ENCODE results near the gene KRTAP10-8.
"Not testable (repeated sequence)": the region's sequence is repeated elsewhere in the genome, so short reads cannot be mapped to it uniquely, and the experiment has no call there.

Gene KRTAP10-8

DNA sequence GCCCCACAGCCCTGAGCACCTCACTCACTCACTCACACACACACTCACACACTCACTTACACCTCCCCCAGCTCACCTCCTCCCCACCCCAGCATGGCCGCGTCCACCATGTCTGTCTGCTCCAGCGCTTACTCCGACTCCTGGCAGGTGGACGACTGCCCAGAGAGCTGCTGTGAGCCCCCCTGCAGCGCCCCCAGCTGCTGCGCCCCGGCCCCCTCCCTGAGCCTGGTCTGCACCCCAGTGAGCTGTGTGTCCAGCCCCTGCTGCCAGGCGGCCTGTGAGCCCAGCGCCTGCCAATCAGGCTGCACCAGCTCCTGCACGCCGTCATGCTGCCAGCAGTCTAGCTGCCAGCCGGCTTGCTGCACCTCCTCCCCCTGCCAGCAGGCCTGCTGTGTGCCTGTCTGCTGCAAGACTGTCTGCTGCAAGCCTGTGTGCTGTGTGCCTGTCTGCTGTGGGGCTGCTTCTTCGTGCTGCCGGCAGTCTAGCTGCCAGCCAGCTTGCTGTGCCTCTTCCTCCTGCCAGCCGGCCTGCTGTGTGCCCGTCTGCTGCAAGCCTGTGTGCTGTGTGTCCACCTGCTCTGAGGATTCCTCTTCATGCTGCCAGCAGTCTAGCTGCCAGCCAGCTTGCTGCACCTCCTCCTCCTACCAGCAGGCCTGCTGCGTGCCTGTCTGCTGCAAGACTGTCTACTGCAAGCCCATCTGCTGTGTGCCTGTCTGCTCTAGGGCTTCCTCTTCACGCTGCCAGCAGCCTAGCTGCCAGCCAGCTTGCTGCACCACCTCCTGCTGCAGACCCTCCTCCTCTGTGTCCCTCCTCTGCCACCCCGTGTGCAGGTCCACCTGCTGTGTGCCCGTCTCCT is 34.7 kb downstream of the KRTAP10-8 start, which contains the start of gene KRTAP10-11:
TSS of gene KRTAP10-11 (plus strand) at position 49 of the 856 bp plus-strand sequence. CDS start at position 94, 45 bp downstream.
- not testable (repeated sequence) for H3K4me1 ChIP-seq (ENCODE audit: control insufficient read depth in 2 of 2, insufficient read depth in 2 of 2, low read length in 2 of 2); H3K9ac ChIP-seq (ENCODE audit: low read depth in 1 of 2, low read length in 2 of 2); H3K27ac ChIP-seq (ENCODE audit: low read depth in 2 of 2, low read length in 2 of 2); H3K4me3 ChIP-seq (ENCODE audit: low read length in 2 of 2); H3K27me3 ChIP-seq (ENCODE audit: control insufficient read depth in 2 of 2, insufficient read depth in 2 of 2, low read length in 2 of 2); H3K36me3 ChIP-seq (ENCODE audit: control insufficient read depth in 2 of 2, insufficient read depth in 2 of 2, low read length in 2 of 2); H3K9me3 ChIP-seq (ENCODE audit: control insufficient read depth in 2 of 2, low read length in 2 of 2)

DNA sequence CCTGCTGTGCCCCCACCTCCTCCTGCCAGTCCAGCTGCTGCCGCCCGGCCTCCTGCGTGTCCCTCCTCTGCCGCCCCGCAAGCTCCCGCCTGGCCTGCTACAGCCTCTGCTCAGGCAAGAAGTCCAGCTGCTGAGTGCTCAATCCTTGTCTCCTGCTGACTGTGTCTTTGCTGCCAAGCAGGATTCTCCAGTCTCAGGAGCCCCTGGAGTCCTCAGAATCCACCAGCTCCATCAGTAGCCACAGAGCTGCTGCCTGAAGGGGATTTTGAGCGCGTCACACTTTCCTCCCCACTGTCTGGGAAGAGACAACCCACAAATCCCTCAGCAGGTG is 35.3 kb downstream of the KRTAP10-8 start:
- Histone ChIP-seq H3K4me3 (ENCODE audit: low read length in 2 of 2) (no peak overlapping the region), H3K36me3 (ENCODE audit: control insufficient read depth in 2 of 2, insufficient read depth in 2 of 2, low read length in 2 of 2) (no peaks in the 10 kb centered on the region), H3K27me3 (ENCODE audit: control insufficient read depth in 2 of 2, insufficient read depth in 2 of 2, low read length in 2 of 2) (no peaks in the 10 kb centered on the region), H3K4me1 (ENCODE audit: control insufficient read depth in 2 of 2, insufficient read depth in 2 of 2, low read length in 2 of 2) (no peaks in the 10 kb centered on the region), H3K9me3 (ENCODE audit: control insufficient read depth in 2 of 2, low read length in 2 of 2) (peaks cover 0 to 5% of the 10 kb centered on the region in 2 donors), H3K9ac (ENCODE audit: low read depth in 1 of 2, low read length in 2 of 2) (no peak overlapping the region), H3K27ac (ENCODE audit: low read depth in 2 of 2, low read length in 2 of 2) (no peak overlapping the region)

- Histone ChIP-seq H3K36me3 (ENCODE audit: control insufficient read depth in 2 of 2, insufficient read depth in 2 of 2, low read length in 2 of 2) (no peaks in the 10 kb centered on the region), H3K9me3 (ENCODE audit: control insufficient read depth in 2 of 2, low read length in 2 of 2) (peaks cover 0 to 5% of the 10 kb centered on the region in 2 donors), H3K4me1 (ENCODE audit: control insufficient read depth in 2 of 2, insufficient read depth in 2 of 2, low read length in 2 of 2) (no peaks in the 10 kb centered on the region), H3K27ac (ENCODE audit: low read depth in 2 of 2, low read length in 2 of 2) (no peak overlapping the region), H3K27me3 (ENCODE audit: control insufficient read depth in 2 of 2, insufficient read depth in 2 of 2, low read length in 2 of 2) (no peaks in the 10 kb centered on the region), H3K4me3 (ENCODE audit: low read length in 2 of 2) (no peak overlapping the region), H3K9ac (ENCODE audit: low read depth in 1 of 2, low read length in 2 of 2) (no peak overlapping the region)
Measured at GRCh38 chr21:44648557-44649311, 36.9 kb downstream of the KRTAP10-8 start.

DNA sequence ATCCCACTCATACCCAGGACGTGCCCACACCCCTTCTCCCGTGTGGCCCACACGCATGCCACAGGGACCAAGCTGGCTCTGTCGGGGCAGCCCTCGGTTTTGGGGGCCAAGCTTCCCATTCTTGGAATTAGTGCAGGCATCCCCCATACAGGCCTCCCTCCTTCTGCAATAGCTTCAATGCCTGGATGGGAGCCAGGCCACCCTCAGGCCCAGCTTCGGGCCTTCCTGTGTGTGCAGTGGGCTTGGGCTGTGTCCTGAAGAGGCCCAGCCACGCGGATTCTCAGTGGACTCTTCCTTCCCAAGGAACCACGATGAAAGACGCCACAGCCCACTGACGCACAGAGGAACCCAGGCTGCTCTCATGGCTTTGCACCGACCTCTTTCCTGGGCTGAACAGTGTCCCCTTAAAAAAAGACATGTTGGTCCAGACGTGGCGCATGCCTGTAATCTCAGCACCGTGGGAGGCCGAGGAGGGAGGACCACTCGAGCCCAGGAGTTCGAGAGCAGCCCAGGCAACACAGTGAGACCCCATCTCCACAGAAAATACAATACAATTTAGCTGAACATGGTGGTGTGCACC is 37.7 kb downstream of the KRTAP10-8 start:
- H3K9me3 ChIP-seq (ENCODE audit: control insufficient read depth in 2 of 2, low read length in 2 of 2) = peaks cover 0 to 5% of the 10 kb centered on the region in 2 donors
- H3K4me1 ChIP-seq (ENCODE audit: control insufficient read depth in 2 of 2, insufficient read depth in 2 of 2, low read length in 2 of 2) = no peaks in the 10 kb centered on the region
- H3K36me3 ChIP-seq (ENCODE audit: control insufficient read depth in 2 of 2, insufficient read depth in 2 of 2, low read length in 2 of 2) = no peaks in the 10 kb centered on the region
- no peak overlapping the region for H3K27ac ChIP-seq (ENCODE audit: low read depth in 2 of 2, low read length in 2 of 2)
- H3K27me3 ChIP-seq (ENCODE audit: control insufficient read depth in 2 of 2, insufficient read depth in 2 of 2, low read length in 2 of 2) = no peaks in the 10 kb centered on the region
- H3K4me3 ChIP-seq (ENCODE audit: low read length in 2 of 2) = no peak overlapping the region
- H3K9ac ChIP-seq (ENCODE audit: low read depth in 1 of 2, low read length in 2 of 2) = no peak overlapping the region

- Histone ChIP-seq H3K36me3 (ENCODE audit: control insufficient read depth in 2 of 2, insufficient read depth in 2 of 2, low read length in 2 of 2) (no peaks in the 10 kb centered on the region), H3K27me3 (ENCODE audit: control insufficient read depth in 2 of 2, insufficient read depth in 2 of 2, low read length in 2 of 2) (no peaks in the 10 kb centered on the region), H3K9me3 (ENCODE audit: control insufficient read depth in 2 of 2, low read length in 2 of 2) (no peaks in the 10 kb centered on the region), H3K9ac (ENCODE audit: low read depth in 1 of 2, low read length in 2 of 2) (no peak overlapping the region), H3K4me1 (ENCODE audit: control insufficient read depth in 2 of 2, insufficient read depth in 2 of 2, low read length in 2 of 2) (no peaks in the 10 kb centered on the region), H3K4me3 (ENCODE audit: low read length in 2 of 2) (no peak overlapping the region), H3K27ac (ENCODE audit: low read depth in 2 of 2, low read length in 2 of 2) (no peak overlapping the region)
Measured at GRCh38 chr21:44650265-44650972, 38.5 kb downstream of the KRTAP10-8 start.

GRCh38 chr21:44650973-44651675 is 39.2 kb downstream of the KRTAP10-8 start:
- no peaks in the 10 kb centered on the region for H3K9me3 ChIP-seq (ENCODE audit: control insufficient read depth in 2 of 2, low read length in 2 of 2)
- no peak overlapping the region for H3K27ac ChIP-seq (ENCODE audit: low read depth in 2 of 2, low read length in 2 of 2)
- H3K4me3 ChIP-seq (ENCODE audit: low read length in 2 of 2) = no peak overlapping the region
- no peak overlapping the region for H3K9ac ChIP-seq (ENCODE audit: low read depth in 1 of 2, low read length in 2 of 2)
- H3K27me3 ChIP-seq (ENCODE audit: control insufficient read depth in 2 of 2, insufficient read depth in 2 of 2, low read length in 2 of 2) = no peaks in the 10 kb centered on the region
- no peaks in the 10 kb centered on the region for H3K36me3 ChIP-seq (ENCODE audit: control insufficient read depth in 2 of 2, insufficient read depth in 2 of 2, low read length in 2 of 2)
- H3K4me1 ChIP-seq (ENCODE audit: control insufficient read depth in 2 of 2, insufficient read depth in 2 of 2, low read length in 2 of 2) = no peaks in the 10 kb centered on the region

GRCh38 chr21:44653123-44653522 is 41.2 kb downstream of the KRTAP10-8 start:
- Histone ChIP-seq H3K27ac (ENCODE audit: low read depth in 2 of 2, low read length in 2 of 2) (no peak overlapping the region), H3K4me1 (ENCODE audit: control insufficient read depth in 2 of 2, insufficient read depth in 2 of 2, low read length in 2 of 2) (no peaks in the 10 kb centered on the region), H3K27me3 (ENCODE audit: control insufficient read depth in 2 of 2, insufficient read depth in 2 of 2, low read length in 2 of 2) (no peaks in the 10 kb centered on the region), H3K4me3 (ENCODE audit: low read length in 2 of 2) (no peak overlapping the region), H3K36me3 (ENCODE audit: control insufficient read depth in 2 of 2, insufficient read depth in 2 of 2, low read length in 2 of 2) (no peaks in the 10 kb centered on the region), H3K9me3 (ENCODE audit: control insufficient read depth in 2 of 2, low read length in 2 of 2) (no peaks in the 10 kb centered on the region), H3K9ac (ENCODE audit: low read depth in 1 of 2, low read length in 2 of 2) (no peak overlapping the region)

DNA sequence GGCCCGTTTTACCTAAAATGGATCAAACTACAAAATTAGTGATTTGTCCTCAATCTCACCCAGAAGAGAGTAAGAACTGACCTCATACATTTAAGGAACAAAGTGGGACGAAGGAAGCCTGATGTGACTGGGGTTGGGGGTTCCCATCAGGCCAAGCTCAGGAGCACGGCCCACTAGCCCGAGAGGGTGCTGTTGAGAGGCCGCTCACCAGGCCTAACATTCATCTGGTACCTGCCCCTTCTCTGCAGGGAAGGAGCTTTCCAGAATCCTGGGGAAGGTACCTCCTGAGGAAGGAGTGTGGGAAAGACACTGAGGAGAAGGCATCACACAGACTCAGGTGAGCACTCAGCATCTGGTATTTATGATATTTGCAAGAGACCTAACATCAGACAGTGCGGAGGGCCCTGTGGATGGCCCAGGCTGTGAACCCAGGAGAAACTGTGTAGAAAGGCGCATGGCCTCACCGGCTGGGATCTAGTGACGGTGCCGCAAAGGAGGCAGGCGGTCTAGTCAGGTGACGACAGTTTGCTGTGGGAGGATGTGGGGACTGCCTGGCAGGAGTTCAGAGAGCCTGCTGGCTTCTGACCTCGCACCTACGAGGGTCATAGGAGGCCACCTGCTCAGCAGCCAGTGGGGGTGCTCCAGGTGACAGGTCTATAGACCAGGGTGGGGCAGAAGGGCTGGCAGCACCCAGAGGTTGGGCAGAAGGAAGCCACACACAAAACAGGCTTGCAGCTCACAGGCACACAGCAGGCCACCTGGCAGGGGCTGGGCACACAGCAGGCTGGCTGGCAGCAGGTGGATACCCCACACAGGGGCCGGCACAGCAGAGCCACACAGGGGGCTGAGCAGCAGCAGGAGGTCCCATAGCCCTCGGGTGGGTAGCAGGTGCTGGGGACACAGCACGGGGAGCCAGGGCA is 42.0 kb downstream of the KRTAP10-8 start:
- Histone ChIP-seq H3K27me3 (ENCODE audit: control insufficient read depth in 2 of 2, insufficient read depth in 2 of 2, low read length in 2 of 2) (no peaks in the 10 kb centered on the region), H3K27ac (ENCODE audit: low read depth in 2 of 2, low read length in 2 of 2) (no peak overlapping the region), H3K9ac (ENCODE audit: low read depth in 1 of 2, low read length in 2 of 2) (no peak overlapping the region), H3K9me3 (ENCODE audit: control insufficient read depth in 2 of 2, low read length in 2 of 2) (no peaks in the 10 kb centered on the region), H3K36me3 (ENCODE audit: control insufficient read depth in 2 of 2, insufficient read depth in 2 of 2, low read length in 2 of 2) (no peaks in the 10 kb centered on the region), H3K4me3 (ENCODE audit: low read length in 2 of 2) (no peak overlapping the region), H3K4me1 (ENCODE audit: control insufficient read depth in 2 of 2, insufficient read depth in 2 of 2, low read length in 2 of 2) (no peaks in the 10 kb centered on the region)

Measured in mucosa of rectum (tissue), 2 donors.